ENCODE data around the gene ITIH2.
"Not testable (repeated sequence)": the region's sequence is repeated elsewhere in the genome, so short reads cannot be mapped to it uniquely, and the experiment has no call there.

The ITIH2 gene

GRCh38 chr10:7748637-7749036 is 45.5 kb downstream of the ITIH2 start:
- DNase-seq (ENCODE audit: low read depth), result not testable (repeated sequence)

- DNase-seq (ENCODE audit: low read depth), result no peak
Observed at GRCh38 chr10:7750222-7750621, 47.1 kb downstream of the ITIH2 start.

- no peak for DNase-seq (ENCODE audit: low read depth)
Observed at GRCh38 chr10:7752251-7752650, 49.1 kb downstream of the ITIH2 start.

DNA sequence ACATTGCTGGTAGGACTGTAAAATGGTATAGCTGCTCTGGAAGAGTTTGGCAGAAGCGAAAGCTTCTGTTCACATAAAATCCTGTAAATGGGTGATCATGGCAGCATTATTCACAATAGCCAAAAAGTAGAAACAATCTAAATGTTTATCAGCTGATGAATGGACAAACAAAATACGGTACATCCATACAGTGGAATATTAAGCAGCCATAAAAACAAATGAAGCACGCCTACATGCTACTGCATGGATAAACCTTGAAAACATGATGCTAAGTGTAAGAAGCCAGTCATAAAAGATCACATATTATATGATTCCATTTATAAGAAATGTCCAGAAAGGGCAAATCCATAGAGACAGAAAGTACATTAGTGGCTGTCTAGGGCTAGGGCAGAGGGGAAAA is 52.0 kb downstream of the ITIH2 start:
- DNase-seq (ENCODE audit: low read depth), result no peak

GRCh38 chr10:7756360-7756992 is 53.4 kb downstream of the ITIH2 start:
- DNase-seq (ENCODE audit: low read depth), result peak; percentile 1

GRCh38 chr10:7763929-7764328 is 60.8 kb downstream of the ITIH2 start:
- DNase-seq (ENCODE audit: low read depth), result no peak

GRCh38 chr10:7766241-7766640 is 63.1 kb downstream of the ITIH2 start:
- DNase-seq (ENCODE audit: low read depth), result no peak

DNA sequence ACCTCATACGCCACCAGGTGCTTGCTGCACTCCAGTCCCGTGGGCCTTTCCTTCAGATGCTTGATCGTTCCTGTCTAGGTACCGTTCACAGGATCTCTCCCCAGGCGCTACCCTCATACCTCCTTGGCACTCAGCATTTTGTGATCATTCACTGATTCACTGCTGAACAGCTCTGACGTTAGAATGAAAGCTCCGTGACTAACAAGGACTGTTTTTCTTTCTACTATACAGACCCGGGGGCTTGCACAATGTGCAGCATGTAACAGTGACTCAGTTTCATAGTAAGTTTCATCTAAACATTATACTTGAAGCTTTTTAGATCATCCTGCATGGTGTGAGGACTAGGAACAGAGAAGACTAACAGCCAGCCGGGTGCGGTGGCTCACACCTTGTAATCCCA is 64.1 kb downstream of the ITIH2 start:
- no peak for DNase-seq (ENCODE audit: low read depth)

DNA sequence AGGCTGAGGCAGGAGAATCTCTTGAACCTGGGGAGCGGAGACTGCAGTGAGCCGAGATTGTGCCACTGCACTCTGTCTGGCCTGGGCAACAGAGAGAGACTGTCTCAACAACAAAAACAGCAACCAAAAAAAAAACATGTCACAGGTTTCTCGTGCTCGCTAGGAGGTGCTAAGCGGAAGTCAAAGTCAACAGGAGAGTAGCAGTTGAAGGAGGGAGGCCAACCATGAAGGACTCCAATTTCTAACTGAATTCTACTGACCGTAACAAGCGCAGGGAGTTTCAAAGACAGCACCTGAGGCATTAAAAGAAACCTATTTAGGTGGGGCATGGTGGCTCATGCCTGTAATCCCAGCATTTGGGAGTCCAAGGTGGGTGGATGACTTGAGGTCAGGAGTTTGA is 65.3 kb downstream of the ITIH2 start:
- DNase-seq (ENCODE audit: low read depth), result no peak

- no peak for DNase-seq (ENCODE audit: low read depth)
Observed at GRCh38 chr10:7773845-7774801, 71.0 kb downstream of the ITIH2 start.

GRCh38 chr10:7776777-7777176 is 73.7 kb downstream of the ITIH2 start:
- no peak for DNase-seq (ENCODE audit: low read depth)

GRCh38 chr10:7782194-7782593 is 79.1 kb downstream of the ITIH2 start:
- DNase-seq (ENCODE audit: low read depth), result not testable (repeated sequence)

- DNase-seq (ENCODE audit: low read depth), result no peak
Observed at GRCh38 chr10:7786430-7786829, 83.3 kb downstream of the ITIH2 start.

- peak; percentile 4 for DNase-seq (ENCODE audit: low read depth)
Observed at GRCh38 chr10:7787150-7787856, 84.2 kb downstream of the ITIH2 start.

- DNase-seq (ENCODE audit: low read depth), result peak; percentile 96
Observed at GRCh38 chr10:7787857-7788638, 84.9 kb downstream of the ITIH2 start, which contains the start of the genes ATP5F1C and KIN. TSS of gene ATP5F1C (plus strand) at chr10:7788177. CDS start at chr10:7788208, 31 bp downstream. TSS of gene KIN (minus strand) at chr10:7787993. CDS start at chr10:7787933, 60 bp downstream.

DNA sequence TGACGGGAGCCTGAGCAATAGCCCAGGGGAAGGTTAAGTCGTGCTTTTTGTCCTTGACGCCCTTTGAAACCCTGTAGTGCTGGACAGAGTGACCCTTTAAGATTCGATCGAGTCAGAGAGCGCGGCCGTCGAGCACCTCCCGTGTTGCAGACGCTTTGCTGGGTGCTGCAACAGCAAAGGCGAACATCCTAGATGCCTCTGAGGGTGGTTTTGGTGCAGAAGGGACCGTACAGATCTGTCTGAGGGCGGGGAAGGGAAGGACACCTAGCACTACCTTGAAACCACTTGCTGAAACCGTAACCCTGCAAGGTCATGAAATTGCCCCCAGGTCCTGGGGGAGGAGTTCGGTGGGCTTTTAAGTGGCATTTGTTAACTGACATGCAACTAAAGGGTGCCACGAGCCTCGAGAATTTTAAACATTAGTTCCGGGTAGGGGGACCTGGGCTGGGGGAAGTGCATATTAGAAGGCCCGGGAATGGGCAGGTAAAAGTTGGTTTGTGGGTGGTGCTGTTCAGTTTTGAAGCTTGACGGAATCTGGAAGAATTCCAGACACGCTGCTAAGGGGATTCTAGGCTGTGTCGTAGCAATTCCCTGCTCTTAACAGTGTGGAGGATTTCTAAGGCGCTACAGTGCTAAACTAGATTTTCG is 85.6 kb downstream of the ITIH2 start:
- no peak for DNase-seq (ENCODE audit: low read depth)

GRCh38 chr10:7789390-7789789 is 86.3 kb downstream of the ITIH2 start:
- DNase-seq (ENCODE audit: low read depth), result no peak

- no peak for DNase-seq (ENCODE audit: low read depth)
Observed at GRCh38 chr10:7792541-7792940, 89.4 kb downstream of the ITIH2 start.

DNA sequence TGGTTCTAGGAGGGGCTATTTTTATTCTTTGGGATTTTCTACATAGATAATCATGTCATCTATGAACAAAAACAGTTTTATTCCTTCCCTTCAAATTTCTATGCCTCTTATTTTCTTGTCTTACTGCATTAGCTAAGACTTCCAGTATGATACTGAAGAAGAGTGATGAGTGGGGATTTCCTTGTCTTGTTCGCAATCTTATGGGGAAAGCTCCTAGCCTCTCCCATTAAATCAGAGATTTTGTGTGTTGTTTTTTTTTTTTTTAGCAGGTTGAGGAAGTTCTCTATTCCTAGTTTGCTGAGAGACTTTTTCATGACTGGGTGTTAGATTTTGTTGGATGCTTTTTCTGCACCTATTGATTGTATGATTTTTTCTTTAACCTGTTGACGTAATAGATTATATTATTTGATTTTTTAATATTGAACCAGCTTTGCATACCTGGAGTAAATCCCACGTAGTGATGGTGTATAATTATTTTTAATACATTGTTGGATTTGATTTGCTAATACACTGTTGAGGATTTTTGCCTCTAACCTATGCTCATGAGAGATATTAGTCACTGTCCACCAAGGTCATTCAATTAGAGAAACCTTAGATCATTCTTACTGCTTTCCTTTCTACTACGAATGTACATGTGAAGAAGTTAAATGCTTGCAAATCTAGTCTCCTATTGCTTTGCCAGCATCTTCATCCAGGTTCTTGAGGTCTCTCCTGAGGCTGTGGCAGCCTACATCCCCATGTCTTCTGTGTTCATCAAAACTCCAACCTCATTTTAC is 91.3 kb downstream of the ITIH2 start:
- DNase-seq (ENCODE audit: low read depth), result no peak

DNA sequence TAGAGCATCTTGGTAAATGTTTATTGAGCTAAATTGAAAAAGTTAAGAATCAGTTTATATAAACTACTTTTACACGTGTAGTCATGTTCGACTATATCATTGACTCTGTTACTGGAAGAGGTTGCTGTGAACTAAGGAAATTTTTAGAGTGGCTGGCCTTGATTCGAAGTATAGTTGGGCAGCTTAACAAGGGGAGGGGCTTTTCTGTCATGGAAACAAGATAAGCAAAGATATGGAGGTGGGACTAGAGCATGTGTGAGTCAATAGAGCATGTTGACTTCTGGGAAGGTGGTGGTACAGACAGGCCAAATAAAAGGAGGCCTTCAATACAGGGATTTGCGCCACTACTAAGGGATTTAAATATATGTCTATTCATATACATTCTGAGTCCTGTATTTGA is 92.5 kb downstream of the ITIH2 start:
- no peak for DNase-seq (ENCODE audit: low read depth)
